ENCODE data around the gene PDE6C. TPM values are rescaled to one million over a fixed set of nuclear protein-coding genes. Genes with fewer than 3 reads are reported as not detected.
A peak's percentile ranks its signal among the peaks of the same experiment; 100 is the strongest.

PDE6C gene
- total RNA-seq, 6 experiments from 2014 or later: not detected

GRCh38 chr10:93601146-93601773 lies 11.1 kb upstream of the PDE6C start, which contains the start of gene RBP4:
Gene RBP4, minus strand, starts transcription at chr10:93601235. Its CDS starts 207 bp downstream, at chr10:93601028.
- Histone ChIP-seq H3K4me1 (peaks cover 0 to 12% (median 4%) of the 10 kb centered on the region in 4 donors), H3K36me3 (peaks cover 0 to 44% (median 22%) of the 10 kb centered on the region in 4 donors), H3K27me3 (no peaks in the 10 kb centered on the region), H3K27ac (peak within 1 kb of the TSS; percentile 82 to 91 (median 86)), H3K4me3 (peak within 1 kb of the TSS; percentile 56 to 94 (median 78)), H3K9me3 (no peaks in the 10 kb centered on the region)
- 10% methylated on average over 2 of the region's 63 CpGs for WGBS (ENCODE audit: insufficient coverage, low coverage, low lambda C conversion rate, missing lambda C conversion rate)
- TF ChIP-seq, protein P1, sequence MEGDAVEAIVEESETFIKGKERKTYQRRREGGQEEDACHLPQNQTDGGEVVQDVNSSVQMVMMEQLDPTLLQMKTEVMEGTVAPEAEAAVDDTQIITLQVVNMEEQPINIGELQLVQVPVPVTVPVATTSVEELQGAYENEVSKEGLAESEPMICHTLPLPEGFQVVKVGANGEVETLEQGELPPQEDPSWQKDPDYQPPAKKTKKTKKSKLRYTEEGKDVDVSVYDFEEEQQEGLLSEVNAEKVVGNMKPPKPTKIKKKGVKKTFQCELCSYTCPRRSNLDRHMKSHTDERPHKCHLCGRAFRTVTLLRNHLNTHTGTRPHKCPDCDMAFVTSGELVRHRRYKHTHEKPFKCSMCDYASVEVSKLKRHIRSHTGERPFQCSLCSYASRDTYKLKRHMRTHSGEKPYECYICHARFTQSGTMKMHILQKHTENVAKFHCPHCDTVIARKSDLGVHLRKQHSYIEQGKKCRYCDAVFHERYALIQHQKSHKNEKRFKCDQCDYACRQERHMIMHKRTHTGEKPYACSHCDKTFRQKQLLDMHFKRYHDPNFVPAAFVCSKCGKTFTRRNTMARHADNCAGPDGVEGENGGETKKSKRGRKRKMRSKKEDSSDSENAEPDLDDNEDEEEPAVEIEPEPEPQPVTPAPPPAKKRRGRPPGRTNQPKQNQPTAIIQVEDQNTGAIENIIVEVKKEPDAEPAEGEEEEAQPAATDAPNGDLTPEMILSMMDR (IDR thresholded peaks at IDR 0.05): no peak
- peak; percentile 85 for TF ChIP-seq POLR2A (IDR thresholded peaks at IDR 0.05)
- DNase-seq (peak; percentile 93 to 97 (median 96)), ATAC-seq (peak; percentile 76 to 94 (median 81))
- intact Hi-C loops (cut with DNase I): no loop called here

DNA sequence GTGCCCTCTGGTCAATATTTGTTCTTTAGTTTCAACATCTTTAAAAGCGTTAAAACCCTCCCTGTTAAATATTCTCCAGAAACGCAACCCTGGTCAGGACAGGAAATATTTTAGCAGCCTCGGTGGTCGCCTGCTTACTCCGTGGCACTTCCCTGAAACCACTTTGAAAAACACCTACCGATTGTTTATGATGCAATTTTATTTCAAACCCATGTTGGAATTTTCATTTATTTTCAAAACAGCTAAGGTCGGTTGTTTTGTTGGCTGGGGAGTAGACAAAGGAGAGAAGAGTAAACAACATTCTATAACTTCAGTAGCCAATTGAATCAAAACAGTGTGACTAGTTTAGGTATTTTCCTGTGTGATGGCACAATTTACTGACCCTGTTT lies 10.6 kb upstream of the PDE6C start:
- peaks cover 0 to 12% (median 4%) of the 10 kb centered on the region in 4 donors for H3K4me1 ChIP-seq
- ATAC-seq (peak; percentile 26 to 47 (median 34)), DNase-seq (no peak)
- under 1% methylated on average over 7 of the region's 7 CpGs for WGBS (ENCODE audit: insufficient coverage, low coverage, low lambda C conversion rate, missing lambda C conversion rate)
- intact Hi-C loops (cut with DNase I): no loop called here
- no peaks in the 10 kb centered on the region for H3K9me3 ChIP-seq
- H3K27ac ChIP-seq: peak overlapping the region; percentile 82 to 91 (median 86)
- no peaks in the 10 kb centered on the region for H3K27me3 ChIP-seq
- peaks cover 0 to 39% (median 19%) of the 10 kb centered on the region in 4 donors for H3K36me3 ChIP-seq
- TF ChIP-seq, protein P1 (IDR thresholded peaks at IDR 0.05): no peak
- TF ChIP-seq POLR2A (IDR thresholded peaks at IDR 0.05): no peak
- peak overlapping the region; percentile 36 to 94 (median 78) for H3K4me3 ChIP-seq

GRCh38 chr10:93603023-93603422 lies 9.3 kb upstream of the PDE6C start:
- no peak for TF ChIP-seq POLR2A (IDR thresholded peaks at IDR 0.05)
- WGBS (ENCODE audit: insufficient coverage, low coverage, low lambda C conversion rate, missing lambda C conversion rate): 34% methylated on average over 2 of the region's 2 CpGs
- ATAC-seq (peak in 3 of 4 donors; percentile 6 to 32 (median 26)), DNase-seq (no peak)
- Histone ChIP-seq H3K36me3 (peaks cover 0 to 26% (median 11%) of the 10 kb centered on the region in 4 donors), H3K4me3 (peak overlapping the region in 2 of 3 donors; percentile 78 to 94), H3K27me3 (no peaks in the 10 kb centered on the region), H3K4me1 (peaks cover 0 to 12% (median 4%) of the 10 kb centered on the region in 4 donors), H3K27ac (peak overlapping the region; percentile 82 to 91 (median 86)), H3K9me3 (no peaks in the 10 kb centered on the region)
- intact Hi-C loops (cut with DNase I): no loop called here

- peak overlapping the region in 1 of 3 donors; percentile 91 for H3K27ac ChIP-seq
- H3K4me3 ChIP-seq: no peak overlapping the region
- TF ChIP-seq, protein P1 (IDR thresholded peaks at IDR 0.05): no peak
- no peak for TF ChIP-seq POLR2A (IDR thresholded peaks at IDR 0.05)
- no peak for ATAC-seq
- no peaks in the 10 kb centered on the region for H3K9me3 ChIP-seq
- H3K27me3 ChIP-seq: no peaks in the 10 kb centered on the region
- WGBS (ENCODE audit: insufficient coverage, low coverage, low lambda C conversion rate, missing lambda C conversion rate): 30% methylated on average over 2 of the region's 2 CpGs
- peaks cover 0 to 12% (median 4%) of the 10 kb centered on the region in 4 donors for H3K4me1 ChIP-seq
- H3K36me3 ChIP-seq: peaks cover 0 to 15% (median 5%) of the 10 kb centered on the region in 4 donors
- intact Hi-C loops (cut with DNase I): no loop called here
- no peak for DNase-seq
Observed at GRCh38 chr10:93604146-93604545, 8.2 kb upstream of the PDE6C start.

DNA sequence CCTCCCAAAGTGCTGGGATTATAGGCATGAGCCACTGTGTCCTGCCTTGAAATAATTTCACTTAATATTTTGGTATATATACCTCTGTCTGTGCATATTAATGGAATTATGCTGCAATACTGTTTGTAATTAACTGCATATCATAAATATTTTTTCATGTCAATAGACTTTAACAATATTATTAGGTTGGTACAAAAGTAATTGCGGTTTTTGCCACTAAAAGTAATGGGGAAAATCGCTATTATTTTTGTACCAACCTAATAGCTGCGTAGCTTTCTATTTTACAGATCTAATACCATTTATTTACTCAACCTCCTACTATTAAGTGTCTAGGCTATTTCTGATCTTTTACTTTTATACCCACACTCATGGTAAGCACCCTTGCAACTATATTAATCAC lies 3.9 kb upstream of the PDE6C start:
- ATAC-seq (no peak), DNase-seq (no peak)
- H3K4me3 ChIP-seq: no peak overlapping the region
- no peaks in the 10 kb centered on the region for H3K36me3 ChIP-seq
- no peaks in the 10 kb centered on the region for H3K9me3 ChIP-seq
- 92% methylated on average over 2 of the region's 3 CpGs for WGBS (ENCODE audit: insufficient coverage, low coverage, low lambda C conversion rate, missing lambda C conversion rate)
- no peak overlapping the region for H3K27ac ChIP-seq
- peaks cover 0 to 9% (median 2%) of the 10 kb centered on the region in 4 donors for H3K4me1 ChIP-seq
- H3K27me3 ChIP-seq: no peaks in the 10 kb centered on the region
- intact Hi-C loops (cut with DNase I): no loop called here
- TF ChIP-seq, protein P1 (IDR thresholded peaks at IDR 0.05): no peak
- TF ChIP-seq POLR2A (IDR thresholded peaks at IDR 0.05): no peak
